Measurements from ENCODE around the gene NEGR1. TPM values are rescaled to one million over a fixed set of nuclear protein-coding genes. Genes with fewer than 3 reads are reported as not detected.

The NEGR1 gene
- total and polyA plus RNA-seq, 2 experiments from 2014 or later: 0.57 to 0.94 TPM

- no peak overlapping the region for H3K4me3 ChIP-seq
- ATAC-seq: no peak
- Mint-ChIP-seq H3K36me3 (ENCODE audit: low read depth) (no peaks in the 10 kb centered on the region), H3K27me3 (ENCODE audit: insufficient read depth, low read depth, poor library complexity) (no peaks in the 10 kb centered on the region), H3K9me3 (no peaks in the 10 kb centered on the region), H3K4me1 (peaks cover 4% of the 10 kb centered on the region; the same call in 2 of the 3 replicates), H3K27ac (no peak overlapping the region), H3K4me3 (no peak overlapping the region)
- H3K36me3 ChIP-seq (ENCODE audit: insufficient read depth): no peaks in the 10 kb centered on the region
- no peak overlapping the region for H3K4me2 ChIP-seq
- H3K27ac ChIP-seq (ENCODE audit: low read depth): no peak overlapping the region
- H3K4me1 ChIP-seq (ENCODE audit: insufficient read depth): no peaks in the 10 kb centered on the region
- H2AFZ ChIP-seq: no peak overlapping the region
- no peak for DNase-seq (ENCODE audit: low spot score)
- TF ChIP-seq, protein P1, sequence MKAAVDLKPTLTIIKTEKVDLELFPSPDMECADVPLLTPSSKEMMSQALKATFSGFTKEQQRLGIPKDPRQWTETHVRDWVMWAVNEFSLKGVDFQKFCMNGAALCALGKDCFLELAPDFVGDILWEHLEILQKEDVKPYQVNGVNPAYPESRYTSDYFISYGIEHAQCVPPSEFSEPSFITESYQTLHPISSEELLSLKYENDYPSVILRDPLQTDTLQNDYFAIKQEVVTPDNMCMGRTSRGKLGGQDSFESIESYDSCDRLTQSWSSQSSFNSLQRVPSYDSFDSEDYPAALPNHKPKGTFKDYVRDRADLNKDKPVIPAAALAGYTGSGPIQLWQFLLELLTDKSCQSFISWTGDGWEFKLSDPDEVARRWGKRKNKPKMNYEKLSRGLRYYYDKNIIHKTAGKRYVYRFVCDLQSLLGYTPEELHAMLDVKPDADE (IDR thresholded peaks at IDR 0.05): no peak
- TF ChIP-seq CREB1 (CRISPR knock-in tag; IDR thresholded peaks at IDR 0.05; ENCODE audit: low read depth) (no peak), POLR2AphosphoS5 (IDR thresholded peaks at IDR 0.05; ENCODE audit: low read depth) (no peak), EZH2phosphoT487 (IDR thresholded peaks at IDR 0.05; ENCODE audit: unreplicated experiment) (no peak), ZNF331 (CRISPR knock-in tag; IDR thresholded peaks at IDR 0.05; ENCODE audit: low read depth) (no peak), CTCF (conservative IDR thresholded peaks at IDR 0.05; ENCODE audit: low read depth in 2 of 2) (no peak), ZNF114 (CRISPR knock-in tag; IDR thresholded peaks at IDR 0.05) (no peak), ZNF462 (CRISPR knock-in tag; IDR thresholded peaks at IDR 0.05) (no peak), STAT1 (IDR thresholded peaks at IDR 0.05; ENCODE audit: unreplicated experiment) (no peak), NANOG (IDR thresholded peaks at IDR 0.05; ENCODE audit: borderline replicate concordance) (no peak), EZH2 (IDR thresholded peaks at IDR 0.05; ENCODE audit: low read depth, unreplicated experiment) (no peak), JUNB (IDR thresholded peaks at IDR 0.05; ENCODE audit: unreplicated experiment) (no peak)
- TF ChIP-seq, protein P2, sequence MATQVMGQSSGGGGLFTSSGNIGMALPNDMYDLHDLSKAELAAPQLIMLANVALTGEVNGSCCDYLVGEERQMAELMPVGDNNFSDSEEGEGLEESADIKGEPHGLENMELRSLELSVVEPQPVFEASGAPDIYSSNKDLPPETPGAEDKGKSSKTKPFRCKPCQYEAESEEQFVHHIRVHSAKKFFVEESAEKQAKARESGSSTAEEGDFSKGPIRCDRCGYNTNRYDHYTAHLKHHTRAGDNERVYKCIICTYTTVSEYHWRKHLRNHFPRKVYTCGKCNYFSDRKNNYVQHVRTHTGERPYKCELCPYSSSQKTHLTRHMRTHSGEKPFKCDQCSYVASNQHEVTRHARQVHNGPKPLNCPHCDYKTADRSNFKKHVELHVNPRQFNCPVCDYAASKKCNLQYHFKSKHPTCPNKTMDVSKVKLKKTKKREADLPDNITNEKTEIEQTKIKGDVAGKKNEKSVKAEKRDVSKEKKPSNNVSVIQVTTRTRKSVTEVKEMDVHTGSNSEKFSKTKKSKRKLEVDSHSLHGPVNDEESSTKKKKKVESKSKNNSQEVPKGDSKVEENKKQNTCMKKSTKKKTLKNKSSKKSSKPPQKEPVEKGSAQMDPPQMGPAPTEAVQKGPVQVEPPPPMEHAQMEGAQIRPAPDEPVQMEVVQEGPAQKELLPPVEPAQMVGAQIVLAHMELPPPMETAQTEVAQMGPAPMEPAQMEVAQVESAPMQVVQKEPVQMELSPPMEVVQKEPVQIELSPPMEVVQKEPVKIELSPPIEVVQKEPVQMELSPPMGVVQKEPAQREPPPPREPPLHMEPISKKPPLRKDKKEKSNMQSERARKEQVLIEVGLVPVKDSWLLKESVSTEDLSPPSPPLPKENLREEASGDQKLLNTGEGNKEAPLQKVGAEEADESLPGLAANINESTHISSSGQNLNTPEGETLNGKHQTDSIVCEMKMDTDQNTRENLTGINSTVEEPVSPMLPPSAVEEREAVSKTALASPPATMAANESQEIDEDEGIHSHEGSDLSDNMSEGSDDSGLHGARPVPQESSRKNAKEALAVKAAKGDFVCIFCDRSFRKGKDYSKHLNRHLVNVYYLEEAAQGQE (IDR thresholded peaks at IDR 0.05; ENCODE audit: unreplicated experiment): no peak
- H3K9me2 ChIP-seq (ENCODE audit: insufficient read depth): no peaks in the 10 kb centered on the region
- no peaks in the 10 kb centered on the region for H3K27me3 ChIP-seq (ENCODE audit: insufficient read depth)
- no peaks in the 10 kb centered on the region for H3F3A ChIP-seq (replicated peaks; ENCODE audit: low read depth)
- H4K20me1 ChIP-seq (replicated peaks; ENCODE audit: insufficient read depth): no peaks in the 10 kb centered on the region
- H3K79me2 ChIP-seq (replicated peaks; ENCODE audit: insufficient read depth): no peaks in the 10 kb centered on the region
These were observed 302.5 kb downstream of the NEGR1 start for GRCh38 chr1:71979882-71980281.

All from GM23338 (cell line).